OCI-LY1 (cell line): ENCODE data around the gene UGT1A4.

Experiments used
- CTCF ChIP-seq: fragments of 200-600 bp; sonication (generic), shearing (Covaris generic); IDR thresholded peaks from 2 replicates; pipeline ENCODE4 v1.5.1; 2017; ENCODE audit warnings: mild to moderate bottlenecking, antibody characterized with exemption, low read length, moderate library complexity, mixed read lengths
- EZH2 ChIP-seq: fragments of 200-600 bp; sonication (generic), shearing (Covaris generic); IDR thresholded peaks from 2 replicates; pipeline ENCODE4 v1.8.0; 2017; ENCODE audit warnings: borderline replicate concordance, mixed run types, mild to moderate bottlenecking, antibody characterized with exemption, low read length, moderate library complexity, mixed read lengths

DNA sequence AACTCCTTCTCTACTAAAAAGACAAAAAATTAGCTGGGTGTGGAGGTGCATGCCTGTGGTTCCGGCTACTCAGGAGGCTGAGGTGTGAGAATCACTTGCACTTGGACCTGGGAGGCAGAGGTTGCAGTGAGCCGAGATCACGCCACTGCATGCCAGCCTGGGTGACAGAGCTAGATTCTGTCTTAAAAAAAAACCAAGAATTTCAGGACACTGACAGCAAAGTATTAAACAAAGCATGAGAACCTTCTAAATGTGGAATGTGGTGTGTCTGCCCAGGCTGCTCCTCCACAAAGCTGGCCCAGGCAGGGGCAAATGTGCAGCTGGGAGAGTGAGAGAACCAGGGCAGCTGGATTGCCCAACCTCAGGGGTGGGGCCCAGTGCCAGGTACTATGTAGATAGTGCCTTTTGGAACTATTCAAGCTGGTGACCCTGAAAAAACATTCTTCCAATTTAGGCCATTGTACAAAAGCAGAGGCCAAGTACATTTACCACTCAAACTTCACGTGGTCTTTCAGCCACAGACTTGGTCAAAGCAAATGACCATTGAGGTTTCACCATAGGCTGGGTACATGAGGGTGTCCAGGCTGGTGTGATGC lies 12.5 kb upstream of the UGT1A4 start:
- no peak for TF ChIP-seq CTCF
- TF ChIP-seq EZH2 = no peak
